WTC11 (cell line): ENCODE results near the gene TMEM174. TPM values are rescaled to one million over a fixed set of nuclear protein-coding genes. Genes with fewer than 3 reads are reported as not detected.

Experiments
- ATAC-seq: fragments of 200-7000 bp; cut with Tn5 transposase; 2 replicates; pipeline ENCODE4 v1.10.0; 2021; ENCODE audit warnings: mild to moderate bottlenecking, moderate library complexity
- CTCF ChIA-PET: fragments of 300-600 bp; sonication (Branson Sonifier 250); formaldehyde crosslinking; loops from one replicate; lab custom pipeline; 2021; ENCODE audit warnings: antibody characterized with exemption; lab: Charles Lee
- POLR2A ChIA-PET: fragments of 350-600 bp; sonication (Branson Sonifier 250); formaldehyde crosslinking; loops from one replicate; lab custom pipeline; 2021; ENCODE audit warnings: antibody characterized with exemption; lab: Charles Lee
- DNase-seq: peaks from one replicate; pipeline ENCODE4 v3.0.0; 2021; ENCODE audit warnings: low spot score
- H3K27ac Mint-ChIP-seq: 2 replicates; pipeline ENCODE4 v1.8.0; 2021; ENCODE audit warnings: mixed read lengths
- H3K27me3 Mint-ChIP-seq: 2 replicates; pipeline ENCODE4 v1.8.0; 2021; ENCODE audit warnings: low read depth, mild to moderate bottlenecking, moderate library complexity, mixed read lengths
- H3K36me3 Mint-ChIP-seq: 2 replicates; pipeline ENCODE4 v1.8.0; 2021; ENCODE audit warnings: mixed read lengths
- H3K4me1 Mint-ChIP-seq: 2 replicates; pipeline ENCODE4 v1.8.0; 2022; ENCODE audit warnings: mixed read lengths
- H3K4me3 Mint-ChIP-seq: 2 replicates; pipeline ENCODE4 v1.8.0; 2021; ENCODE audit warnings: mild to moderate bottlenecking, moderate library complexity, mixed read lengths
- H3K9me3 Mint-ChIP-seq: 2 replicates; pipeline ENCODE4 v1.8.0; 2021; ENCODE audit warnings: mixed read lengths
- CBFB ChIP-seq: sonication (generic); formaldehyde crosslinking; IDR thresholded peaks from 2 replicates; pipeline ENCODE4 v1.8.1; 2022; ENCODE audit warnings: mild to moderate bottlenecking, low read depth, missing genetic modification reagents
- ESRRA ChIP-seq: sonication (generic); formaldehyde crosslinking; IDR thresholded peaks from 2 replicates; pipeline ENCODE4 v1.8.1; 2022; ENCODE audit warnings: mild to moderate bottlenecking, missing genetic modification reagents, borderline replicate concordance
- ETV6 ChIP-seq: sonication (generic); formaldehyde crosslinking; IDR thresholded peaks from 2 replicates; pipeline ENCODE4 v1.8.1; 2022; ENCODE audit warnings: mild to moderate bottlenecking, missing genetic modification reagents
- GTF2I ChIP-seq: fragments of 250-450 bp; sonication (Bioruptor Pico); conservative IDR thresholded peaks from 2 replicates; pipeline ENCODE4 v1.4.0; 2021; ENCODE audit warnings: mild to moderate bottlenecking
- OVOL2 ChIP-seq: fragments of 250-450 bp; sonication (Bioruptor Pico); IDR thresholded peaks from 2 replicates; pipeline ENCODE4 v1.9.0; 2021; ENCODE audit warnings: mild to moderate bottlenecking, borderline replicate concordance
- RELA ChIP-seq: sonication (generic); formaldehyde crosslinking; IDR thresholded peaks from 2 replicates; pipeline ENCODE4 v1.8.1; 2022; ENCODE audit warnings: missing genetic modification reagents, mild to moderate bottlenecking, borderline replicate concordance
- SP1 ChIP-seq: sonication (generic); formaldehyde crosslinking; conservative IDR thresholded peaks from 2 replicates; pipeline ENCODE4 v1.8.1; 2022; ENCODE audit warnings: missing genetic modification reagents
- ZNF219 ChIP-seq: sonication (generic); formaldehyde crosslinking; IDR thresholded peaks from 2 replicates; pipeline ENCODE4 v1.8.0; 2023; ENCODE audit warnings: missing genetic modification reagents, mild to moderate bottlenecking, borderline replicate concordance
- ZNF396 ChIP-seq: fragments of 250-450 bp; sonication (Bioruptor Pico); IDR thresholded peaks from 2 replicates; pipeline ENCODE4 v1.8.0; 2021; ENCODE audit warnings: mild to moderate bottlenecking, moderate library complexity, borderline replicate concordance
- ZNF423 ChIP-seq: fragments of 250-450 bp; sonication (Bioruptor Pico); IDR thresholded peaks from 2 replicates; pipeline ENCODE4 v2.1.2; 2022; ENCODE audit warnings: mild to moderate bottlenecking, moderate library complexity
- total RNA-seq: library from RNA; stranded (reverse); gene quantifications from 3 replicates; pipeline ENCODE4 v1.2.3, GENCODE V29; 2021
- TF ChIP-seq, protein P1 (sequence below): sonication (generic); formaldehyde crosslinking; IDR thresholded peaks from 2 replicates; pipeline ENCODE4 v1.8.1; 2022; ENCODE audit warnings: missing genetic modification reagents, borderline replicate concordance
- TF ChIP-seq, protein P2 (sequence below): fragments of 250-450 bp; sonication (Bioruptor Pico); IDR thresholded peaks from 2 replicates; pipeline ENCODE4 v1.9.0; 2021; ENCODE audit warnings: mild to moderate bottlenecking
- TF ChIP-seq, protein P3 (sequence below): sonication (generic); formaldehyde crosslinking; IDR thresholded peaks from 2 replicates; pipeline ENCODE4 v1.8.0; 2022; ENCODE audit warnings: mild to moderate bottlenecking, missing genetic modification reagents
- TF ChIP-seq, protein P4 (sequence below): sonication (generic); formaldehyde crosslinking; IDR thresholded peaks from 2 replicates; pipeline ENCODE4 v1.8.0; 2023; ENCODE audit warnings: missing genetic modification reagents
- TF ChIP-seq, protein P5 (sequence below): sonication (generic); formaldehyde crosslinking; IDR thresholded peaks from 2 replicates; pipeline ENCODE4 v1.8.1; 2023; ENCODE audit warnings: mild to moderate bottlenecking, missing genetic modification reagents, moderate library complexity
- TF ChIP-seq, protein P6 (sequence below): fragments of 250-450 bp; sonication (Bioruptor Pico); conservative IDR thresholded peaks from 2 replicates; pipeline ENCODE4 v1.9.0; 2021; ENCODE audit warnings: mild to moderate bottlenecking

Gene TMEM174
- total RNA-seq, 1 experiment from 2014 or later: not detected

DNA sequence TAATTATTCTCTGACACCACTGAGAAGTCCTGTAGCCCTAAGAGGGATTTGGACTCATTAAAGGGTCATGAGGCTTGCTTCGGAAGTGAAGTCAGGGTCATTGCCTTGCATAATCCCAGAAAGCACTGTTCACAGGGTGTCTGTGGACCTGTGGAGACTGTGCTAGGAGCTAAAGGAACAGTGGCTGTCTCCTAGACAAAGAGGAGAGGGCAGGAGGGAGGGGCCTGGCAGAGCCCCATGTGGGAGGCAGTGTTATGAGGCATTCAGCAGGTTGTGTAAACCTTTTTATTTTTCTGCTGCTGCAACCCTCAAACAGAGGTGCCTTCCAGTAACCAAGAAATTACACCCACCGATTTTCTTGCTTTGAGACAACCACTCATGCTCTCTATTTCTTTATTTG is 3.3 kb downstream of the TMEM174 start:
- no peak for TF ChIP-seq RELA (CRISPR knock-in tag)
- TF ChIP-seq, protein P1, sequence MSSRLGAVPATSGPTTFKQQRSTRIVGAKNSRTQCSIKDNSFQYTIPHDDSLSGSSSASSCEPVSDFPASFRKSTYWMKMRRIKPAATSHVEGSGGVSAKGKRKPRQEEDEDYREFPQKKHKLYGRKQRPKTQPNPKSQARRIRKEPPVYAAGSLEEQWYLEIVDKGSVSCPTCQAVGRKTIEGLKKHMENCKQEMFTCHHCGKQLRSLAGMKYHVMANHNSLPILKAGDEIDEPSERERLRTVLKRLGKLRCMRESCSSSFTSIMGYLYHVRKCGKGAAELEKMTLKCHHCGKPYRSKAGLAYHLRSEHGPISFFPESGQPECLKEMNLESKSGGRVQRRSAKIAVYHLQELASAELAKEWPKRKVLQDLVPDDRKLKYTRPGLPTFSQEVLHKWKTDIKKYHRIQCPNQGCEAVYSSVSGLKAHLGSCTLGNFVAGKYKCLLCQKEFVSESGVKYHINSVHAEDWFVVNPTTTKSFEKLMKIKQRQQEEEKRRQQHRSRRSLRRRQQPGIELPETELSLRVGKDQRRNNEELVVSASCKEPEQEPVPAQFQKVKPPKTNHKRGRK (CRISPR knock-in tag): no peak
- no peak for TF ChIP-seq GTF2I (CRISPR knock-in tag)
- TF ChIP-seq SP1: no peak
- TF ChIP-seq, protein P2, sequence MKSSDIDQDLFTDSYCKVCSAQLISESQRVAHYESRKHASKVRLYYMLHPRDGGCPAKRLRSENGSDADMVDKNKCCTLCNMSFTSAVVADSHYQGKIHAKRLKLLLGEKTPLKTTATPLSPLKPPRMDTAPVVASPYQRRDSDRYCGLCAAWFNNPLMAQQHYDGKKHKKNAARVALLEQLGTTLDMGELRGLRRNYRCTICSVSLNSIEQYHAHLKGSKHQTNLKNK (CRISPR knock-in tag): no peak
- TF ChIP-seq, protein P3, sequence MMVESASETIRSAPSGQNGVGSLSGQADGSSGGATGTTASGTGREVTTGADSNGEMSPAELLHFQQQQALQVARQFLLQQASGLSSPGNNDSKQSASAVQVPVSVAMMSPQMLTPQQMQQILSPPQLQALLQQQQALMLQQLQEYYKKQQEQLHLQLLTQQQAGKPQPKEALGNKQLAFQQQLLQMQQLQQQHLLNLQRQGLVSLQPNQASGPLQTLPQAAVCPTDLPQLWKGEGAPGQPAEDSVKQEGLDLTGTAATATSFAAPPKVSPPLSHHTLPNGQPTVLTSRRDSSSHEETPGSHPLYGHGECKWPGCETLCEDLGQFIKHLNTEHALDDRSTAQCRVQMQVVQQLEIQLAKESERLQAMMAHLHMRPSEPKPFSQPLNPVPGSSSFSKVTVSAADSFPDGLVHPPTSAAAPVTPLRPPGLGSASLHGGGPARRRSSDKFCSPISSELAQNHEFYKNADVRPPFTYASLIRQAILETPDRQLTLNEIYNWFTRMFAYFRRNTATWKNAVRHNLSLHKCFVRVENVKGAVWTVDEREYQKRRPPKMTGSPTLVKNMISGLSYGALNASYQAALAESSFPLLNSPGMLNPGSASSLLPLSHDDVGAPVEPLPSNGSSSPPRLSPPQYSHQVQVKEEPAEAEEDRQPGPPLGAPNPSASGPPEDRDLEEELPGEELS (CRISPR knock-in tag): no peak
- no peak for TF ChIP-seq ZNF423 (CRISPR knock-in tag)
- no peak for TF ChIP-seq ZNF396
- TF ChIP-seq, protein P4, sequence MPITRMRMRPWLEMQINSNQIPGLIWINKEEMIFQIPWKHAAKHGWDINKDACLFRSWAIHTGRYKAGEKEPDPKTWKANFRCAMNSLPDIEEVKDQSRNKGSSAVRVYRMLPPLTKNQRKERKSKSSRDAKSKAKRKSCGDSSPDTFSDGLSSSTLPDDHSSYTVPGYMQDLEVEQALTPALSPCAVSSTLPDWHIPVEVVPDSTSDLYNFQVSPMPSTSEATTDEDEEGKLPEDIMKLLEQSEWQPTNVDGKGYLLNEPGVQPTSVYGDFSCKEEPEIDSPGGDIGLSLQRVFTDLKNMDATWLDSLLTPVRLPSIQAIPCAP (CRISPR knock-in tag): no peak
- TF ChIP-seq CBFB: no peak
- TF ChIP-seq, protein P5, sequence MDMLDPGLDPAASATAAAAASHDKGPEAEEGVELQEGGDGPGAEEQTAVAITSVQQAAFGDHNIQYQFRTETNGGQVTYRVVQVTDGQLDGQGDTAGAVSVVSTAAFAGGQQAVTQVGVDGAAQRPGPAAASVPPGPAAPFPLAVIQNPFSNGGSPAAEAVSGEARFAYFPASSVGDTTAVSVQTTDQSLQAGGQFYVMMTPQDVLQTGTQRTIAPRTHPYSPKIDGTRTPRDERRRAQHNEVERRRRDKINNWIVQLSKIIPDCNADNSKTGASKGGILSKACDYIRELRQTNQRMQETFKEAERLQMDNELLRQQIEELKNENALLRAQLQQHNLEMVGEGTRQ (CRISPR knock-in tag): no peak
- no peak overlapping the region for H3K27ac Mint-ChIP-seq
- H3K27me3 Mint-ChIP-seq: peaks cover 5% of the 10 kb centered on the region; the same call in 1 of the 2 replicates
- ChIA-PET POLR2A (no interaction called here), CTCF (no interaction called here)
- H3K4me3 Mint-ChIP-seq: no peak overlapping the region
- peaks cover 13% of the 10 kb centered on the region for H3K4me1 Mint-ChIP-seq
- H3K36me3 Mint-ChIP-seq: no peaks in the 10 kb centered on the region
- DNase-seq: no peak
- ATAC-seq: no peak; the same call in 1 of the 2 replicates
- no peaks in the 10 kb centered on the region for H3K9me3 Mint-ChIP-seq

DNA sequence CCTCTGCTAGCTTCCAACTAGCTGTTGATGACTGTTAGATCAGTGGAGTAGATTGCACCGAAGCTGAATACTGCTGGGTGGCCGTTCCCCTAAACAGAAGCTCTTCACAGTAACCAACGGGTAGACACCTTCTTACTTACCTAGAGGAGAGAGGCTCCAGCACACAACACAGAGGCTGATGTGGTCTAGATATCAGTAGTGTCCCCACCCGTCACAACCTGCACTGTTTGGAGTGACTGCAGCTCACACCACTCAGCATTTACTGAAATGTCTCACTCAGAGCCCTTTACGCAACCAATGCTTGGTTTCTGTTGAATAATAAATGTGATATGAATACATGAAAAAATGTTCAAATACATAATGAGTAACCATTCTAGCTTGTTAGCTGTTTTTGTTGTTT is 5.3 kb downstream of the TMEM174 start:
- no peaks in the 10 kb centered on the region for H3K9me3 Mint-ChIP-seq
- no peaks in the 10 kb centered on the region for H3K36me3 Mint-ChIP-seq
- peaks cover 5% of the 10 kb centered on the region; the same call in 1 of the 2 replicates for H3K27me3 Mint-ChIP-seq
- no peak for ATAC-seq
- peaks cover 12% of the 10 kb centered on the region for H3K4me1 Mint-ChIP-seq
- H3K4me3 Mint-ChIP-seq: no peak overlapping the region
- no peak for DNase-seq
- H3K27ac Mint-ChIP-seq: no peak overlapping the region
- TF ChIP-seq ZNF219 (no peak), ESRRA (no peak)
- TF ChIP-seq, protein P6, sequence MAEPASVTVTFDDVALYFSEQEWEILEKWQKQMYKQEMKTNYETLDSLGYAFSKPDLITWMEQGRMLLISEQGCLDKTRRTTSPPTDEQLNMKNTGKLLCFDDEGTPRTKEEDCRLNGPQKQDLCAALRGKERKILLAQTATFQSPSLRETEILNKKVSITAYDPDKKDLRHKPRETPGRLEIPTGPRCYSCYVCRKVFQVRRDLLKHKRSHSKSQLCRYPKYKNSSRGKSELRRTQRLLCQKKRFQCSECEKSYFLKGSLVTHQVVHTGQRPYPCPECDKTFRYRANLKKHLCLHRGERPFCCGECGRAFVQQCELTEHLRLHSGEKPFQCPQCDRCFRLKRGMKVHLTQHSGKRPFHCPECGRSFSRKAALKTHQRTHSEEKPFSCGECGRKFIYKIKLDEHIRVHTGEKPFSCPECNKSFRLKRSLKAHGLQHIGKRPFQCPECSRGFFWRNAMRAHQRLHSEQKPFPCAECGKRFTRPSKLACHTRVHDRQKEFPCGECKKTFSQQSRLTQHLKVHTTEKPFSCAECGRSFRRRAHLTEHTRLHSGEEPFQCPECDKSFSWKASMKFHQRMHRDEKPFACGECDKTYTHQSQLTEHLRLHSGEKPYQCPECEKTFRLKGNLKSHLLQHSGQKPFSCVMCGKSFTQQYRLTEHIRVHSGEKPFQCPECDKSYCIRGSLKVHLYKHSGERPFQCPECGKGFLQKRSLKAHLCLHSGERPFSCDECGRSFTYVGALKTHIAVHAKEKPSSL: no peak
- ChIA-PET POLR2A (no interaction called here), CTCF (interaction anchor here (0.6 to 2.2 kb wide), 6 partner anchors 8 to 124 kb away, joined by 3 to 9 read pairs (median 3); no protein-coding TSS in a partner anchor)

DNA sequence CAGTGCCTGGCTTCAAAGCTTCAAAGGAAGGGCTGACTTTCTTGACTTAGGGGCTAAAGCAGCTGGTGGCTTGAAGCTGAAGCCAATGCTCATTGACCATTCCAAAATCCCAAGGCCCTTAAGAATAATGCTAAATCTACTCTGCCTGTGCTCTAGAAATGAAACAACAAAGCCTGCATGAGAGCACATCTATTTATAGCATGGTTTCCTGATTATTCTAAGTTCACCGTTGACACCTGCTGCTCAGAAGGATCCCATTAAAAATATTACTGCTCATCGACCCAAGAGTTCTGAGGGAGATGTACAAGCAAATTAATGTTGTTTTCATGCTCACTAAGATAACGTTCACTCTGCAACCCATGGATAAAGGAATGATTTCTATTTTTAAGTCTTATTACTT is 6.7 kb downstream of the TMEM174 start:
- CTCF ChIA-PET: interaction anchor here (1.0 to 1.1 kb wide), 2 partner anchors 21 to 37 kb away, joined by 3 to 4 read pairs; no protein-coding TSS in a partner anchor
- H3K27ac Mint-ChIP-seq: no peak overlapping the region
- TF ChIP-seq ETV6 (CRISPR knock-in tag) (no peak), OVOL2 (CRISPR knock-in tag) (no peak), RELA (CRISPR knock-in tag) (no peak)
- TF ChIP-seq, protein P6: no peak

More for the DNA sequence above, 6.7 kb downstream of the TMEM174 start:
- POLR2A ChIA-PET: no interaction called here
- no peak for ATAC-seq
- Mint-ChIP-seq H3K4me3 (no peak overlapping the region), H3K9me3 (peaks cover 5% of the 10 kb centered on the region), H3K4me1 (peaks cover 9% of the 10 kb centered on the region), H3K27me3 (peaks cover 5% of the 10 kb centered on the region; the same call in 1 of the 2 replicates), H3K36me3 (peaks cover 5% of the 10 kb centered on the region)
- no peak for DNase-seq
